ENCODE results near the gene TFIP11. TPM values are rescaled to one million over a fixed set of nuclear protein-coding genes. Genes with fewer than 3 reads are reported as not detected.

The TFIP11 gene
- total RNA-seq, 1 experiment from 2014 or later: 26.9 TPM

GRCh38 chr22:26492220-26492619 lies 20.1 kb downstream of the TFIP11 start:
- POLR2A ChIA-PET: interaction anchor here (0.7 kb wide), 1 partner anchor 11 kb away, joined by 3 read pairs; no protein-coding TSS in a partner anchor
- peaks cover 84% of the 10 kb centered on the region for H3K36me3 Mint-ChIP-seq
- H3K4me3 Mint-ChIP-seq: no peak overlapping the region
- ATAC-seq: no peak
- no peaks in the 10 kb centered on the region for H3K4me1 Mint-ChIP-seq
- H3K27ac Mint-ChIP-seq: no peak overlapping the region
- TF ChIP-seq STAT6 (CRISPR knock-in tag; conservative IDR thresholded peaks at IDR 0.05; ENCODE audit: low read depth): no peak
- TF ChIP-seq GRHL2 (CRISPR knock-in tag; IDR thresholded peaks at IDR 0.05; ENCODE audit: insufficient replicate concordance, severe bottlenecking): no peak
- TF ChIP-seq PRDM15 (CRISPR knock-in tag; IDR thresholded peaks at IDR 0.05): no peak
- TF ChIP-seq OVOL2 (CRISPR knock-in tag; IDR thresholded peaks at IDR 0.05; ENCODE audit: borderline replicate concordance): no peak
- TF ChIP-seq PRRX2 (CRISPR knock-in tag; IDR thresholded peaks at IDR 0.05): no peak
- no peak for TF ChIP-seq ZNF263 (CRISPR knock-in tag; IDR thresholded peaks at IDR 0.05; ENCODE audit: low read depth)
- no peak for TF ChIP-seq NR2C2 (CRISPR knock-in tag; IDR thresholded peaks at IDR 0.05)
- TF ChIP-seq ZNF512 (CRISPR knock-in tag; IDR thresholded peaks at IDR 0.05; ENCODE audit: borderline replicate concordance): no peak
- no peak for TF ChIP-seq ATF1 (CRISPR knock-in tag; IDR thresholded peaks at IDR 0.05)
- TF ChIP-seq ZNF138 (CRISPR knock-in tag; conservative IDR thresholded peaks at IDR 0.05): no peak
- no peak for TF ChIP-seq SP1 (CRISPR knock-in tag; conservative IDR thresholded peaks at IDR 0.05)
- TF ChIP-seq MYBL2 (CRISPR knock-in tag; IDR thresholded peaks at IDR 0.05): no peak
- TF ChIP-seq ZMAT4 (CRISPR knock-in tag; IDR thresholded peaks at IDR 0.05): no peak
- TF ChIP-seq ERG (CRISPR knock-in tag; IDR thresholded peaks at IDR 0.05): no peak
- no peak for TF ChIP-seq CREM (CRISPR knock-in tag; IDR thresholded peaks at IDR 0.05)
- no peak for TF ChIP-seq ATF2 (CRISPR knock-in tag; IDR thresholded peaks at IDR 0.05; ENCODE audit: borderline replicate concordance, low read depth)
- CTCF ChIA-PET: interaction anchor here (1.1 kb wide), 1 partner anchor 11 kb away, joined by 3 read pairs; no protein-coding TSS in a partner anchor
- H3K9me3 Mint-ChIP-seq: no peaks in the 10 kb centered on the region
- H3K27me3 Mint-ChIP-seq (ENCODE audit: low read depth): no peaks in the 10 kb centered on the region
- no peak for DNase-seq (ENCODE audit: low spot score)
